Upper lobe of left lung (tissue), 4 donors: ENCODE measurements around the gene NLRP6.

Experiments
- CTCF ChIP-seq, 6 experiments: fragments of 450-650 bp in 4 of 6; fragments of 200-600 bp in 2 of 6; sonication (generic) in 2 of 6; IDR thresholded peaks; one replicate each; pipeline ENCODE4 v1.5.1; 2016 to 2019; ENCODE audit warnings: antibody characterized with exemption in 6 of 6
- POLR2A ChIP-seq, 4 donors: fragments of 450-650 bp; IDR thresholded peaks; one replicate each; pipeline ENCODE4 v1.5.1; 2016 to 2017; ENCODE audit warnings: antibody characterized with exemption in 4 of 4, mild to moderate bottlenecking in 2 of 4
- POLR2AphosphoS5 ChIP-seq, 2 donors: sonication (generic); formaldehyde crosslinking; IDR thresholded peaks; one replicate each; pipeline ENCODE4 v1.5.1; 2017; ENCODE audit warnings: antibody characterized with exemption in 2 of 2

- TF ChIP-seq CTCF (IDR thresholded peaks at IDR 0.05) (no peak), POLR2AphosphoS5 (IDR thresholded peaks at IDR 0.05) (no peak), POLR2A (IDR thresholded peaks at IDR 0.05) (no peak)
Observed at GRCh38 chr11:253886-254270, 24.3 kb upstream of the NLRP6 start.
